Liver (tissue), 9 donors: ENCODE measurements around the gene IRAK2. TPM values are rescaled to one million over a fixed set of nuclear protein-coding genes. Genes with fewer than 3 reads are reported as not detected.

Experiments
- DNase-seq: peaks from one replicate; pipeline ENCODE4 v3.0.0-alpha.2; 2017; ENCODE audit warnings: low spot score
- H3K27ac ChIP-seq, 2 donors: one replicate each; pipeline ENCODE4 v1.7.0; 2013; ENCODE audit warnings: inconsistent platforms in 2 of 2, low read length in 2 of 2, control low read depth in 1 of 2, low read depth in 1 of 2, mild to moderate bottlenecking in 1 of 2
- H3K27me3 ChIP-seq, 4 donors: one replicate each; pipeline versions ENCODE4 v1.6.1 to v1.7.0; 2013; ENCODE audit warnings: low read length in 3 of 4, inconsistent platforms in 1 of 4, mild to moderate bottlenecking in 1 of 4, moderate library complexity in 1 of 4; ENCODE audit not compliant: control insufficient read depth in 4 of 4, insufficient read depth in 4 of 4
- H3K36me3 ChIP-seq, 4 donors: one replicate each; pipeline versions ENCODE4 v1.6.1 to v1.7.0; 2013; ENCODE audit warnings: low read length in 3 of 4, mild to moderate bottlenecking in 3 of 4, low read depth in 1 of 4, moderate library complexity in 1 of 4; ENCODE audit not compliant: control insufficient read depth in 4 of 4, insufficient read depth in 3 of 4
- H3K4me1 ChIP-seq, 4 donors: one replicate each; pipeline versions ENCODE4 v1.6.1 to v1.7.0; 2013; ENCODE audit warnings: low read length in 3 of 4, mild to moderate bottlenecking in 3 of 4, moderate library complexity in 1 of 4; ENCODE audit not compliant: control insufficient read depth in 4 of 4, insufficient read depth in 4 of 4
- H3K4me3 ChIP-seq, 3 donors: one replicate each; pipeline versions ENCODE4 v1.6.1 to v1.7.0; 2013; ENCODE audit warnings: low read length in 3 of 3, control low read depth in 1 of 3, low read depth in 1 of 3, mild to moderate bottlenecking in 1 of 3
- H3K9ac ChIP-seq, 2 donors: one replicate each; pipeline ENCODE4 v1.7.0; 2013; ENCODE audit warnings: low read length in 2 of 2, mild to moderate bottlenecking in 2 of 2, moderate library complexity in 2 of 2, control low read depth in 1 of 2, low read depth in 1 of 2
- H3K9me3 ChIP-seq, 4 donors: one replicate each; pipeline versions ENCODE4 v1.6.1 to v1.7.0; 2013; ENCODE audit warnings: low read length in 3 of 4; ENCODE audit not compliant: control insufficient read depth in 4 of 4
- EGR1 ChIP-seq, 2 donors: IDR thresholded peaks; 2 replicates each; pipeline ENCODE4 v1.6.1; 2016 to 2018; ENCODE audit warnings: antibody characterized with exemption in 2 of 2, low read depth in 2 of 2
- FOXA1 ChIP-seq: IDR thresholded peaks from 2 replicates; pipeline ENCODE4 v1.6.1; 2016; ENCODE audit warnings: antibody characterized with exemption
- FOXA2 ChIP-seq: IDR thresholded peaks from 2 replicates; pipeline ENCODE4 v1.6.1; 2016; ENCODE audit warnings: antibody characterized with exemption
- GABPA ChIP-seq, 2 donors: IDR thresholded peaks in 1 of 2; conservative IDR thresholded peaks in 1 of 2; 2 replicates each; pipeline ENCODE4 v1.6.1; 2016; ENCODE audit warnings: antibody characterized with exemption in 2 of 2, mild to moderate bottlenecking in 1 of 2, moderate library complexity in 1 of 2
- HNF4A ChIP-seq, 2 donors: conservative IDR thresholded peaks; 2 replicates each; pipeline ENCODE4 v1.6.1; 2016; ENCODE audit warnings: antibody characterized with exemption in 2 of 2, mild to moderate bottlenecking in 2 of 2
- HNF4G ChIP-seq: IDR thresholded peaks from 2 replicates; pipeline ENCODE4 v1.6.1; 2016; ENCODE audit warnings: antibody characterized with exemption
- JUND ChIP-seq, 2 donors: IDR thresholded peaks; 2 replicates each; pipeline ENCODE4 v1.6.1; 2016; ENCODE audit warnings: antibody characterized with exemption in 2 of 2
- NR2F2 ChIP-seq: IDR thresholded peaks from 2 replicates; pipeline ENCODE4 v1.6.1; 2016; ENCODE audit warnings: antibody characterized with exemption
- RXRA ChIP-seq, 2 donors: IDR thresholded peaks; 2 replicates each; pipeline ENCODE4 v1.6.1; 2017 to 2018; ENCODE audit warnings: antibody characterized with exemption in 2 of 2, mild to moderate bottlenecking in 1 of 2
- SP1 ChIP-seq: IDR thresholded peaks from 2 replicates; pipeline ENCODE4 v1.6.1; 2018; ENCODE audit warnings: antibody characterized with exemption, mild to moderate bottlenecking
- TAF1 ChIP-seq: conservative IDR thresholded peaks from 2 replicates; pipeline ENCODE4 v1.6.1; 2016; ENCODE audit warnings: antibody characterized with exemption, mild to moderate bottlenecking
- YY1 ChIP-seq: IDR thresholded peaks from 2 replicates; pipeline ENCODE4 v1.6.1; 2016; ENCODE audit warnings: antibody characterized with exemption, mild to moderate bottlenecking
- WGBS: extraction: QIAGEN DNeasy Blood & Tissue Kit; methylation state at CpG from one replicate; pipeline ENCODE4 v1.1.7; 2013; 5-methylcytosine and 5-hydroxymethylcytosine counted together
- polyA plus RNA-seq, 2 donors: library from polyadenylated mRNA; stranded (reverse) in 1 of 2; unstranded in 1 of 2; fragments of 200-250 nt in 1 of 2; fragments of >200 nt in 1 of 2; fragmentation: Nextera tagmentation in 1 of 2; extraction: Ambion mirVana in 1 of 2; gene quantifications; one replicate each; pipeline versions ENCODE4 v1.2.1 to v1.2.3, GENCODE V29; 2013 to 2015
- total RNA-seq, 2 donors: library from RNA; depleted of rRNA; stranded (reverse); fragments of >200 nt; gene quantifications; one replicate each; pipeline ENCODE4 v1.2.3, GENCODE V29; 2014
- TF ChIP-seq, protein P1 (sequence below): IDR thresholded peaks from 2 replicates; pipeline ENCODE4 v1.6.1; 2016; ENCODE audit warnings: antibody characterized with exemption
- TF ChIP-seq, protein P2 (sequence below): IDR thresholded peaks from 2 replicates; pipeline ENCODE4 v1.6.1; 2016; ENCODE audit warnings: antibody characterized with exemption
- TF ChIP-seq, protein P3 (sequence below): IDR thresholded peaks from 2 replicates; pipeline ENCODE4 v1.6.1; 2016; ENCODE audit warnings: antibody characterized with exemption, mild to moderate bottlenecking
- TF ChIP-seq, protein P4 (sequence below): fragments of 150-350 bp; IDR thresholded peaks from 2 replicates; pipeline ENCODE4 v1.5.1; 2017; ENCODE audit warnings: improper control_type of control experiment, low read depth, low read length; ENCODE audit not compliant: missing input control
- donor health status: healthy.
- donor health status: healthy.
- donor health status: healthy.
- donor health status: healthy.
- donor health status: healthy.

IRAK2 gene
- total and polyA plus RNA-seq, 4 donors = 2.7 to 9.3 (median 5.9) TPM

DNA sequence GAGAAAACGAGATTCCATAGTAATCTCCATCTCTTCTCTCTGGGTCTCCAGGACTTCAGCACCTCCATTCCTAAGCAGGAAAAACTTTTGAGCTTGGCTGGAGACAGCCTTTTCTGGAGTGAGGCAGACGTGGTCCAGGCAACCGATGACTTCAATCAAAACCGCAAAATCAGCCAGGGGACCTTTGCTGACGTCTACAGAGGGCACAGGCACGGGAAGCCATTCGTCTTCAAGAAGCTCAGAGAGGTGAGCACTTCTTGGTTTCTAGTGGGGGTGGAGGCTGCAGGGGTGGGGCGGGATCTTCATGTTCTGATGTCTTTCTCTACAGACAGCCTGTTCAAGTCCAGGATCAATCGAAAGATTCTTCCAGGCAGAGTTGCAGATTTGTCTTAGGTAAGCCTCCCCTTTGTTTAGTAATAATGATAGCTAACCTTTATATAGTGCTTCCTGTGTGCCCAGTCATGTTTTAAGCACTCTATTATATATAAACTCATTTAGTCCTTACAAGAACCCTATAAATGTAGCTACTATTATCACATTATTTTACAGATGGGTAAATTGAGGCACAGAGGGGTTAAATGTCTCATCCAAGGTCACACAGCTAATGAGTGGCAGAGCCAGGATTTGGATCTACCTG is 48.6 kb downstream of the IRAK2 start:
- Histone ChIP-seq H3K36me3 (peaks cover 4 to 23% (median 19%) of the 10 kb centered on the region in 4 donors), H3K9me3 (no peaks in the 10 kb centered on the region), H3K4me3 (no peak overlapping the region), H3K27ac (no peak overlapping the region), H3K27me3 (no peaks in the 10 kb centered on the region), H3K9ac (no peak overlapping the region), H3K4me1 (no peaks in the 10 kb centered on the region)
- no peak for DNase-seq
- 91% methylated on average over 9 of the region's 9 CpGs for WGBS
- TF ChIP-seq JUND (IDR thresholded peaks at IDR 0.05) (no peak), SP1 (no peak), HNF4A (conservative IDR thresholded peaks at IDR 0.05) (no peak), NR2F2 (no peak), EGR1 (IDR thresholded peaks at IDR 0.05; ENCODE audit: low read depth in 2 of 2) (no peak), FOXA1 (no peak), GABPA (IDR thresholded peaks at IDR 0.05 in 1 of 2, conservative IDR thresholded peaks at IDR 0.05 in 1 of 2) (no peak)
- TF ChIP-seq, protein P1, sequence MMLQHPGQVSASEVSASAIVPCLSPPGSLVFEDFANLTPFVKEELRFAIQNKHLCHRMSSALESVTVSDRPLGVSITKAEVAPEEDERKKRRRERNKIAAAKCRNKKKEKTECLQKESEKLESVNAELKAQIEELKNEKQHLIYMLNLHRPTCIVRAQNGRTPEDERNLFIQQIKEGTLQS = no peak
- TF ChIP-seq, protein P2, sequence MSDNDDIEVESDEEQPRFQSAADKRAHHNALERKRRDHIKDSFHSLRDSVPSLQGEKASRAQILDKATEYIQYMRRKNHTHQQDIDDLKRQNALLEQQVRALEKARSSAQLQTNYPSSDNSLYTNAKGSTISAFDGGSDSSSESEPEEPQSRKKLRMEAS = no peak

DNA sequence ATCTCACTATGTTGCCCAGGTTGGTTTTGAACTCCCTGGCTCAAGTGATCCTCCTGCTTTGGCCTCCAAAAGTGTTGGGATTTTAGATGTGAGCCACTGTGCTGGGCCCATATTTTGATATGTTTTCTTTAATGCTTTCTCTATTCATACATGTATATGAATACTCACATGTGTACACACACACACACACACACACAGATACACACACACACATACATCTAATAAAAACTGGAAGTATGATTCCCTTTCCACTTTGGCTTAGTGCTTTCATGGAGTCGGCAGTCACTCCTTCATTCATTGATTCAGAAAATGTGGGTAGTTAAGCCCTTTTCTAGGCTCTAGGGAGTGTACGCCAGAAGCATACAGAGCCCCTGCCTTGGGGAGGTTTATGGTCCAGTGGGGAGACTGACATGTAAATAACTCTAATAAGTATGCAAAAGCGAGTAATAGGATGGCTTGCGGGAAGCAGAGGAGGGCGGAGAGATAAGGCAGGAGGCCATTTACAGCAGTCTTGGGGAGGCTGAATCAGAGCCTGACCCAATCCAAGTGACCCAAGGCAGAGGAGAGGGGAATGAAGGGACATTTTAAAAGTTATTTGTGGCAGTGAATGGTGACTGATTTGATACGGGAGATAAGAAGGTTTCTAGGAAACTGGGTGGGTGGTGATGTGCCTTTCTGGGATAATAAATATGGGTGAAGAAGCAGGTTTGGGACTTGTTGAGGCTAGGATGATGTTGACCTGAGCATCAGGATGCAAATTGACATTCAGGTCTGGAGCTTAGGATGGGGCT is 51.1 kb downstream of the IRAK2 start:
- H3K27ac ChIP-seq = no peak overlapping the region
- WGBS = 97% methylated on average over 6 of the region's 6 CpGs

More for the DNA sequence above, 51.1 kb downstream of the IRAK2 start:
- Histone ChIP-seq H3K4me1 (no peaks in the 10 kb centered on the region), H3K9me3 (no peaks in the 10 kb centered on the region), H3K4me3 (no peak overlapping the region), H3K9ac (no peak overlapping the region), H3K27me3 (no peaks in the 10 kb centered on the region), H3K36me3 (peaks cover 4 to 31% (median 19%) of the 10 kb centered on the region in 4 donors)
- TF ChIP-seq HNF4A (conservative IDR thresholded peaks at IDR 0.05) (no peak), HNF4G (no peak), YY1 (no peak), RXRA (IDR thresholded peaks at IDR 0.05) (no peak), FOXA2 (no peak), TAF1 (no peak), JUND (IDR thresholded peaks at IDR 0.05) (no peak), NR2F2 (no peak)
- TF ChIP-seq, protein P2 = no peak
- TF ChIP-seq, protein P1 = no peak
- TF ChIP-seq, protein P3, sequence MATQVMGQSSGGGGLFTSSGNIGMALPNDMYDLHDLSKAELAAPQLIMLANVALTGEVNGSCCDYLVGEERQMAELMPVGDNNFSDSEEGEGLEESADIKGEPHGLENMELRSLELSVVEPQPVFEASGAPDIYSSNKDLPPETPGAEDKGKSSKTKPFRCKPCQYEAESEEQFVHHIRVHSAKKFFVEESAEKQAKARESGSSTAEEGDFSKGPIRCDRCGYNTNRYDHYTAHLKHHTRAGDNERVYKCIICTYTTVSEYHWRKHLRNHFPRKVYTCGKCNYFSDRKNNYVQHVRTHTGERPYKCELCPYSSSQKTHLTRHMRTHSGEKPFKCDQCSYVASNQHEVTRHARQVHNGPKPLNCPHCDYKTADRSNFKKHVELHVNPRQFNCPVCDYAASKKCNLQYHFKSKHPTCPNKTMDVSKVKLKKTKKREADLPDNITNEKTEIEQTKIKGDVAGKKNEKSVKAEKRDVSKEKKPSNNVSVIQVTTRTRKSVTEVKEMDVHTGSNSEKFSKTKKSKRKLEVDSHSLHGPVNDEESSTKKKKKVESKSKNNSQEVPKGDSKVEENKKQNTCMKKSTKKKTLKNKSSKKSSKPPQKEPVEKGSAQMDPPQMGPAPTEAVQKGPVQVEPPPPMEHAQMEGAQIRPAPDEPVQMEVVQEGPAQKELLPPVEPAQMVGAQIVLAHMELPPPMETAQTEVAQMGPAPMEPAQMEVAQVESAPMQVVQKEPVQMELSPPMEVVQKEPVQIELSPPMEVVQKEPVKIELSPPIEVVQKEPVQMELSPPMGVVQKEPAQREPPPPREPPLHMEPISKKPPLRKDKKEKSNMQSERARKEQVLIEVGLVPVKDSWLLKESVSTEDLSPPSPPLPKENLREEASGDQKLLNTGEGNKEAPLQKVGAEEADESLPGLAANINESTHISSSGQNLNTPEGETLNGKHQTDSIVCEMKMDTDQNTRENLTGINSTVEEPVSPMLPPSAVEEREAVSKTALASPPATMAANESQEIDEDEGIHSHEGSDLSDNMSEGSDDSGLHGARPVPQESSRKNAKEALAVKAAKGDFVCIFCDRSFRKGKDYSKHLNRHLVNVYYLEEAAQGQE = no peak
- TF ChIP-seq, protein P4, sequence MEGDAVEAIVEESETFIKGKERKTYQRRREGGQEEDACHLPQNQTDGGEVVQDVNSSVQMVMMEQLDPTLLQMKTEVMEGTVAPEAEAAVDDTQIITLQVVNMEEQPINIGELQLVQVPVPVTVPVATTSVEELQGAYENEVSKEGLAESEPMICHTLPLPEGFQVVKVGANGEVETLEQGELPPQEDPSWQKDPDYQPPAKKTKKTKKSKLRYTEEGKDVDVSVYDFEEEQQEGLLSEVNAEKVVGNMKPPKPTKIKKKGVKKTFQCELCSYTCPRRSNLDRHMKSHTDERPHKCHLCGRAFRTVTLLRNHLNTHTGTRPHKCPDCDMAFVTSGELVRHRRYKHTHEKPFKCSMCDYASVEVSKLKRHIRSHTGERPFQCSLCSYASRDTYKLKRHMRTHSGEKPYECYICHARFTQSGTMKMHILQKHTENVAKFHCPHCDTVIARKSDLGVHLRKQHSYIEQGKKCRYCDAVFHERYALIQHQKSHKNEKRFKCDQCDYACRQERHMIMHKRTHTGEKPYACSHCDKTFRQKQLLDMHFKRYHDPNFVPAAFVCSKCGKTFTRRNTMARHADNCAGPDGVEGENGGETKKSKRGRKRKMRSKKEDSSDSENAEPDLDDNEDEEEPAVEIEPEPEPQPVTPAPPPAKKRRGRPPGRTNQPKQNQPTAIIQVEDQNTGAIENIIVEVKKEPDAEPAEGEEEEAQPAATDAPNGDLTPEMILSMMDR = no peak
- no peak for DNase-seq
